K562 (cell line): ENCODE data around the gene RNF212B. TPM values are rescaled to one million over a fixed set of nuclear protein-coding genes. Genes with fewer than 3 reads are reported as not detected.
A peak's percentile ranks its signal among the peaks of the same experiment; 100 is the strongest.

Experiments
- CHD1 ChIP-seq: fragments of 200-600 bp; sonication (generic); IDR thresholded peaks from one replicate; pipeline ENCODE4 v1.6.1; 2012; ENCODE audit warnings: mild to moderate bottlenecking, moderate library complexity, low read length, inconsistent platforms
- CXXC5 ChIP-seq: fragments of 250-450 bp; sonication (Bioruptor Pico); IDR thresholded peaks from 2 replicates; pipeline ENCODE4 v1.8.0; 2022; ENCODE audit warnings: inconsistent platforms, mild to moderate bottlenecking, moderate library complexity
- DEAF1 ChIP-seq: fragments of 450-650 bp; formaldehyde crosslinking; IDR thresholded peaks from 2 replicates; pipeline ENCODE4 v1.4.0; 2020; ENCODE audit warnings: mild to moderate bottlenecking, moderate library complexity
- DPF2 ChIP-seq: fragments of 450-650 bp; IDR thresholded peaks from 2 replicates; pipeline ENCODE4 v1.6.1; 2016
- E2F4 ChIP-seq: sonication (generic); formaldehyde crosslinking; IDR thresholded peaks from 2 replicates; pipeline ENCODE4 v1.8.0; 2022; ENCODE audit warnings: mild to moderate bottlenecking, low read depth, missing genetic modification reagents
- ELF4 ChIP-seq: fragments of 450-650 bp; formaldehyde crosslinking; IDR thresholded peaks from 2 replicates; pipeline ENCODE4 v1.4.0; 2022; ENCODE audit warnings: missing genetic modification characterization
- ETS1 ChIP-seq: conservative IDR thresholded peaks from 2 replicates; pipeline ENCODE4 v1.6.1; 2011; ENCODE audit warnings: low read depth, mild to moderate bottlenecking, low read length; ENCODE audit not compliant: control insufficient read depth
- GTF2A2 ChIP-seq: IDR thresholded peaks from 2 replicates; pipeline ENCODE4 v1.6.1; 2016; ENCODE audit warnings: mild to moderate bottlenecking, missing genetic modification characterization, missing compliant biosample characterization
- KDM5B ChIP-seq: fragments of 200-600 bp; sonication (generic); IDR thresholded peaks from 2 replicates; pipeline ENCODE4 v1.6.1; 2012; ENCODE audit warnings: low read depth, mild to moderate bottlenecking, moderate library complexity, low read length, control low read depth, inconsistent platforms; ENCODE audit not compliant: insufficient replicate concordance
- MLLT1 ChIP-seq, 2 experiments: fragments of 450-650 bp; IDR thresholded peaks; 2 replicates each; pipeline ENCODE4 v1.6.1; 2016
- NCOA4 ChIP-seq: fragments of 450-650 bp; IDR thresholded peaks from 2 replicates; pipeline ENCODE4 v1.6.1; 2018; ENCODE audit warnings: mild to moderate bottlenecking; ENCODE audit not compliant: partially characterized antibody
- NR2F6 ChIP-seq: fragments of 450-650 bp; formaldehyde crosslinking; IDR thresholded peaks from 2 replicates; pipeline ENCODE4 v1.4.0; 2020; ENCODE audit warnings: mild to moderate bottlenecking
- PKNOX1 ChIP-seq: fragments of 450-650 bp; IDR thresholded peaks from 2 replicates; pipeline ENCODE4 v1.6.1; 2016
- SMARCA4 ChIP-seq: fragments of 450-650 bp; IDR thresholded peaks from 2 replicates; pipeline ENCODE4 v1.6.1; 2016
- SUPT5H ChIP-seq: fragments of 450-650 bp; IDR thresholded peaks from 2 replicates; pipeline ENCODE4 v1.6.1; 2016
- THAP12 ChIP-seq: fragments of 250-450 bp; sonication (Bioruptor Pico); IDR thresholded peaks from 2 replicates; pipeline ENCODE4 v1.9.0; 2021; ENCODE audit warnings: mild to moderate bottlenecking, inconsistent platforms
- ZEB2 ChIP-seq: fragments of 450-650 bp; IDR thresholded peaks from 2 replicates; pipeline ENCODE4 v1.6.1; 2016
- ZNF583 ChIP-seq: fragments of 250-450 bp; sonication (Bioruptor Pico); IDR thresholded peaks from 2 replicates; pipeline ENCODE4 v1.4.0; 2020
- ZNF644 ChIP-seq: fragments of 200-800 bp; sonication (Bioruptor generic); IDR thresholded peaks from 2 replicates; pipeline ENCODE4 v1.6.1; 2016; ENCODE audit warnings: low read depth, missing genetic modification characterization, missing compliant biosample characterization
- ZNF717 ChIP-seq: fragments of 250-450 bp; sonication (Bioruptor Pico); IDR thresholded peaks from 2 replicates; pipeline ENCODE4 v1.5.0; 2021
- ZSCAN32 ChIP-seq: fragments of 450-650 bp; formaldehyde crosslinking; IDR thresholded peaks from 2 replicates; pipeline ENCODE4 v1.4.0; 2020; ENCODE audit warnings: mild to moderate bottlenecking, moderate library complexity
- polyA plus RNA-seq, 8 experiments: library from polyadenylated mRNA; depleted of rRNA in 4 of 8; stranded (reverse) in 5 of 8; unstranded in 3 of 8; fragments of >200 nt; fragmentation: Nextera tagmentation in 2 of 8; fragmentation: Illumina TruSeq in 1 of 8; extraction: Ambion mirVana in 2 of 8; extraction: Trizol in 1 of 8; gene quantifications; 2 replicates each; pipeline versions ENCODE4 v1.2.1 to v1.2.3, GENCODE V29; 2011 to 2014; ENCODE audit warnings: inconsistent platforms in 1 of 8, missing spikeins in 1 of 8
- total RNA-seq, 7 experiments: library from RNA; depleted of rRNA in 6 of 7; stranded (reverse); fragments of >200 nt in 6 of 7; fragmentation: Illumina TruSeq in 2 of 7; extraction: Trizol in 2 of 7; gene quantifications; 2 replicates each; pipeline versions ENCODE4 v1.2.1 to v1.2.3, GENCODE V29; 2011 to 2021; ENCODE audit warnings: low replicate concordance in 1 of 7

RNF212B gene
- total and polyA plus RNA-seq, 9 of the 15 experiments (the other 6 are each of a cell fraction or from before 2014, with no cell fraction given), result 0.15 to 0.43 (median 0.27) TPM; not detected in 3

GRCh38 chr14:23300687-23301223, 63.0 kb downstream of the RNF212B start (continued):
- TF ChIP-seq CXXC5 (CRISPR knock-in tag), result peak; percentile 14
- TF ChIP-seq KDM5B, result peak; percentile 36
- TF ChIP-seq CHD1, result peak; percentile 55
- no peak for TF ChIP-seq DEAF1
- no peak for TF ChIP-seq ETS1
- TF ChIP-seq THAP12 (CRISPR knock-in tag), result 0 out of 2 replicates have a peak, but pooled peaks have one; percentile 20
- TF ChIP-seq NR2F6, result 0 out of 2 replicates have a peak, but pooled peaks have one; percentile 11
- peak; percentile 58 for TF ChIP-seq PKNOX1
- TF ChIP-seq DPF2, result 0 out of 2 replicates have a peak, but pooled peaks have one; percentile 6
- TF ChIP-seq NCOA4, result peak; percentile 20
- no peak for TF ChIP-seq E2F4 (CRISPR knock-in tag)
- TF ChIP-seq GTF2A2 (tag), result no peak
- TF ChIP-seq ZNF644 (tag), result no peak
- no peak for TF ChIP-seq ZSCAN32 (CRISPR knock-in tag)
- TF ChIP-seq ELF4, result peak; percentile 27; the same call in 1 of the 2 replicates
- 0 out of 2 replicates have a peak, but pooled peaks have one; percentile 21 for TF ChIP-seq SUPT5H
- TF ChIP-seq MLLT1 (IDR thresholded peaks at IDR 0.05), result peak in 1 of 2 experiments; percentile 32; a peak in 1 of 4 replicates
- TF ChIP-seq ZEB2, result 0 out of 2 replicates have a peak, but pooled peaks have one; percentile 10
- TF ChIP-seq ZNF583 (CRISPR knock-in tag), result 0 out of 2 replicates have a peak, but pooled peaks have one; percentile 54
- no peak for TF ChIP-seq ZNF717 (CRISPR knock-in tag)
- 0 out of 2 replicates have a peak, but pooled peaks have one; percentile 10 for TF ChIP-seq SMARCA4
